Nephron progenitor cell (in vitro differentiated cells): ENCODE results near the gene EXOC4.

Source experiments
- DNase-seq: peaks from one replicate; pipeline ENCODE4 v3.0.0; 2021
- H3K27ac Mint-ChIP-seq: 2 replicates; pipeline ENCODE4 v1.8.0; 2021; ENCODE audit warnings: mild to moderate bottlenecking, moderate library complexity, mixed read lengths
- H3K27me3 Mint-ChIP-seq: 2 replicates; pipeline ENCODE4 v1.8.0; 2021; ENCODE audit warnings: mild to moderate bottlenecking, low read depth, mixed read lengths; ENCODE audit not compliant: poor library complexity
- H3K36me3 Mint-ChIP-seq: 2 replicates; pipeline ENCODE4 v1.8.0; 2021; ENCODE audit warnings: low read depth, mixed read lengths
- H3K4me1 Mint-ChIP-seq: 2 replicates; pipeline ENCODE4 v1.8.0; 2021; ENCODE audit warnings: mixed read lengths
- H3K4me3 Mint-ChIP-seq: 2 replicates; pipeline ENCODE4 v1.8.0; 2021; ENCODE audit warnings: mild to moderate bottlenecking, moderate library complexity, mixed read lengths
- H3K9me3 Mint-ChIP-seq: 2 replicates; pipeline ENCODE4 v1.8.0; 2021; ENCODE audit warnings: mild to moderate bottlenecking, moderate library complexity, mixed read lengths
- TF ChIP-seq, protein P1 (sequence below): fragments of 200-600 bp; sonication (generic); IDR thresholded peaks from 2 replicates; pipeline ENCODE4 v1.5.0; 2021; ENCODE audit warnings: antibody characterized with exemption

Gene EXOC4

DNA sequence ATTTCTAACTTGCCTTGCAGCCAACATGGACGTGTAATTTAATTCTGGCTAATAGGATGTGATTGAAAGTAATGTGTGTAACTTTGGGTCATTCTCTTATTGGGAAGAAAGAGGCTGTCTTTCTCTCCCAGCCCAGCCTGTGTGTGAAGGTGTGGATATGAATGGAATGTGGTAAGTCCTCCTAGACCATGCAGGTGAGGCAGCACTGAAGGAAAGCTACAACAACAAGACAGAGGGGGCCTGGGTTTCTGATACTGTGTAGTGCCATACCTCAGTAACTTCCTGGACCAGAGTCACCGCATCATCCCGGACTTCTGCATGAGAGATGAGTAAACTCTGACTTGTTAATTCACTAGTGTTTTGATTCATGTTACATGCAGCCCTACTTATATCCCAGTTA is 237.0 kb downstream of the EXOC4 start:
- DNase-seq: no peak
- H3K4me1 Mint-ChIP-seq: peaks cover 4% of the 10 kb centered on the region
- no peak overlapping the region for H3K4me3 Mint-ChIP-seq
- no peaks in the 10 kb centered on the region for H3K27me3 Mint-ChIP-seq
- no peaks in the 10 kb centered on the region for H3K9me3 Mint-ChIP-seq
- no peak overlapping the region for H3K27ac Mint-ChIP-seq
- H3K36me3 Mint-ChIP-seq: peaks cover 15% of the 10 kb centered on the region
- TF ChIP-seq, protein P1, sequence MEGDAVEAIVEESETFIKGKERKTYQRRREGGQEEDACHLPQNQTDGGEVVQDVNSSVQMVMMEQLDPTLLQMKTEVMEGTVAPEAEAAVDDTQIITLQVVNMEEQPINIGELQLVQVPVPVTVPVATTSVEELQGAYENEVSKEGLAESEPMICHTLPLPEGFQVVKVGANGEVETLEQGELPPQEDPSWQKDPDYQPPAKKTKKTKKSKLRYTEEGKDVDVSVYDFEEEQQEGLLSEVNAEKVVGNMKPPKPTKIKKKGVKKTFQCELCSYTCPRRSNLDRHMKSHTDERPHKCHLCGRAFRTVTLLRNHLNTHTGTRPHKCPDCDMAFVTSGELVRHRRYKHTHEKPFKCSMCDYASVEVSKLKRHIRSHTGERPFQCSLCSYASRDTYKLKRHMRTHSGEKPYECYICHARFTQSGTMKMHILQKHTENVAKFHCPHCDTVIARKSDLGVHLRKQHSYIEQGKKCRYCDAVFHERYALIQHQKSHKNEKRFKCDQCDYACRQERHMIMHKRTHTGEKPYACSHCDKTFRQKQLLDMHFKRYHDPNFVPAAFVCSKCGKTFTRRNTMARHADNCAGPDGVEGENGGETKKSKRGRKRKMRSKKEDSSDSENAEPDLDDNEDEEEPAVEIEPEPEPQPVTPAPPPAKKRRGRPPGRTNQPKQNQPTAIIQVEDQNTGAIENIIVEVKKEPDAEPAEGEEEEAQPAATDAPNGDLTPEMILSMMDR: no peak

GRCh38 chr7:133491201-133491691 is 238.4 kb downstream of the EXOC4 start:
- H3K4me1 Mint-ChIP-seq: peaks cover 4% of the 10 kb centered on the region
- peaks cover 15% of the 10 kb centered on the region for H3K36me3 Mint-ChIP-seq
- H3K27me3 Mint-ChIP-seq: no peaks in the 10 kb centered on the region
- DNase-seq: no peak
- no peak overlapping the region for H3K4me3 Mint-ChIP-seq
- TF ChIP-seq, protein P1: no peak
- no peaks in the 10 kb centered on the region for H3K9me3 Mint-ChIP-seq
- H3K27ac Mint-ChIP-seq: no peak overlapping the region

DNA sequence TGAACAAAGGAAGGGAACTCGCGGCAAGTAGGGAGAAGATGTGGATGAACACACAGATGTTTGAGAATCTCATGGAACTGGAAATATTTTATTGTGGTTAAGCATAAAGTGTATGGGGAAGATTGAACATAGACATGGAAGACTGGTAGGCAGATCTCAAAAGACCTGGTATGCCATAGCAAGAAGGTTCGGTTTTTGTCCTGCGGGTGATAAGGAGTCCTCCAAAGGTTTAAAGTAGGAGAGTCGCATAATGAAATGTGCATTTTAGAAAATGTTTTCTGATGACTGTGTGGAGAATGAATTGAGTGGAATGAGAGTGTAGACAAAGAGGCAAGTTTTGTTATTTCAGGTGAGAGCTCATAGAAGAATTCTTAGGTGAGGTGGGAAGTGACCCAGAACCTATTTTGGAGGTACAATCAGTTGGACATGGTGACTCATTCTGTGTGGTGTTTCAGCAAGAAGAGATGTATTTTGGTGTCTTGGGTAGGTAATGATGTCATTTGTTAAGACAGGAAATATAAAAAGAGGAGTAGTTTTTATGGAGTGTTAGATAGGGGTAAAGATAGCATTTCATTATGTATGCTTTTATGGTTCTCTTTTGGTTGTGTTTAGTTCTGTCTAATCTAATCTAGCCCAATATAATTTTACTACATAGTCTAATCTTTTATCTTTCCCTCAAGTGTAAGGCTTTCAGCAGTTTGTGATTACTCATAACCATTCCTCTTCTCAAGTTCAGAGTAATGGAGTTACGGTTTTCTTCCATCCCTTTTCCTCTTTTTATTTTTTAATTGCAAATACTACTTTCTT is 239.2 kb downstream of the EXOC4 start:
- Mint-ChIP-seq H3K4me3 (no peak overlapping the region), H3K27ac (no peak overlapping the region), H3K36me3 (peaks cover 20% of the 10 kb centered on the region), H3K4me1 (peaks cover 4% of the 10 kb centered on the region), H3K27me3 (no peaks in the 10 kb centered on the region), H3K9me3 (no peaks in the 10 kb centered on the region)
- no peak for DNase-seq
- TF ChIP-seq, protein P1: no peak

DNA sequence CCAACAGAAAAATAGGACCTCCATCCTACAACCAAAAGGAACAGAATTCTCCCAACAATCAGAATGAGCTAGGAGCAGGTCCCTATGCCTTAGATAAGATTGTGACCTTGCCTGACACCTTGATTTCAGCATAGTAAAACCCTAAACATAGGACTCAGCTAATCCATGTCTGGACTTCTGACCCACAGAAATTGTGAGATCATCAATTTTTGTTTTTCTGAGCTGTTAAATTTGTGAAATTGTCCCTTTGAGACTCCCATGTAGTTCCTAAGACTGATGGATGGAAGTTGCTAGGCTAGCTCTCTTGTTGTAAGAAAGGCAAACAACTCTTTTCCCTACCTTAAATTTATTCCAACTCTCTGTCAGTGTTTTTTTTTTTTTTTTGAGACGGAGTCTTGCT is 244.2 kb downstream of the EXOC4 start:
- no peak for DNase-seq
- TF ChIP-seq, protein P1: no peak
- Mint-ChIP-seq H3K4me1 (peaks cover 10% of the 10 kb centered on the region), H3K27me3 (no peaks in the 10 kb centered on the region), H3K4me3 (no peak overlapping the region), H3K36me3 (peaks cover 21% of the 10 kb centered on the region), H3K9me3 (no peaks in the 10 kb centered on the region), H3K27ac (no peak overlapping the region)

- H3K4me3 Mint-ChIP-seq: no peak overlapping the region
- H3K27ac Mint-ChIP-seq: peak overlapping the region; percentile 21
- no peak for DNase-seq
- no peaks in the 10 kb centered on the region for H3K9me3 Mint-ChIP-seq
- peaks cover 11% of the 10 kb centered on the region for H3K36me3 Mint-ChIP-seq
- peaks cover 6% of the 10 kb centered on the region for H3K4me1 Mint-ChIP-seq
- H3K27me3 Mint-ChIP-seq: no peaks in the 10 kb centered on the region
- TF ChIP-seq, protein P1: no peak
These were observed 248.9 kb downstream of the EXOC4 start for GRCh38 chr7:133501771-133502170.

DNA sequence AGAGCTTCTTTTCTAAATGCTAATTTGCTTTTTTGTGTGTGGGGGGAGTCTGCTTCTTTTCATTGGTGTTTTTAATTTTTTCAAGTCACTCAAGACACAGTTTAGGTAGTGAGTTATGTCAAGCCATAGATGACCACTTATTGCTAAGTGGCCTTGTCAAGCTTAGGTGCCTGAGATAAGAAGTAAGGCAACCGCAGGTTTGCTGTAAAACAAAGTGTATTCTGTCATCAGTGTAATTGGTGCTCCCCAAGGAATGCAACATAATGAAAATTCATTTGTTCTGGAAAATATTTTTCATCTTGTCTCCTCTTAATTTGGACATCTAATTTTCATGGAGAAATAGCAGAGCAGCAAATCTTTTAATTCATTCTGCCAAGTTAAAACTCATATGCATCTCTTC is 249.6 kb downstream of the EXOC4 start:
- Mint-ChIP-seq H3K4me1 (peaks cover 6% of the 10 kb centered on the region), H3K27ac (no peak overlapping the region), H3K4me3 (no peak overlapping the region), H3K36me3 (peaks cover 10% of the 10 kb centered on the region), H3K9me3 (no peaks in the 10 kb centered on the region), H3K27me3 (no peaks in the 10 kb centered on the region)
- no peak for DNase-seq
- TF ChIP-seq, protein P1: no peak
